Thoracic aorta endothelial cell (primary cell): ENCODE measurements around the gene SELPLG. TPM values are rescaled to one million over a fixed set of nuclear protein-coding genes. Genes with fewer than 3 reads are reported as not detected.

Source experiments
- small RNA-seq: library from RNA; depleted of rRNA; stranded (forward); fragments of <200 nt; gene quantifications from one replicate; pipeline ENCODE3, GENCODE V24; 2012
- total RNA-seq: library from RNA; depleted of rRNA; stranded (reverse); fragments of >200 nt; gene quantifications from 2 replicates; pipeline ENCODE4 v1.2.3, GENCODE V29; 2012

The SELPLG gene
- 0.22 and 0.27 TPM in 2 replicates for total RNA-seq

DNA sequence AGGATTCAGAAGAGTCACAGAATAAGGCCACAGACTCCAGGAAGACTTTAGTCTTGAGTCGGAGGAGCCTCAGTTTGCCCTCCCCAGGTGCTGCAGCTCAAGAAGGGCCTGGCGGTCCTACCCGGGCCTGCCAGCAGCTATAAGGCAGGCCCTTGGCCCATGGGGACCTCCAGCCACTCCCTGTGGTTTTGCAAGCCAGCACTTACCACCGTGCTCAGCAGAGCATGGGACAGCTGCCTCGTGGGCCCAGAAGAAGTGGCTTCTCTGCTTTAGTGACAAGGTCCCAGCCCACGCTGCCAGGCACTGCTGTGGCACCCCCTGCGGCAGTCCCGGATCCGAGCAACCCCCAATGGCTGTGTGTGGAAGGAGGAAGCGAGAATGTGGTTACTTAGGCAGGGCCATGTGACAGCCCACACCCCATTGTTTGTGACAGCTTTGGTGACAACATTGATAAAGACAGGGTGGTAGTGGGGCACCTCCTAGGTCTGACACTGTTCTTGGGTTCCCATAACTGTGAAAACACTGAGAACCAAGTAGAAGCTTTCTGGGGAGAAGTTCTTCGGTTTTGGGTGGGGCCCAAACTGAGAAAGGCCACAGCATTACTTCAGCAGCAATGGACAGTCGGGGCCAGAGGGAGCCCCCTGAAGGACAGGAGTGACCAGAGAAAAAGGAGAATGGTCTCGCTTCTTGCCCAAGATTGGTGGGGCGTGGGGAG lies at the start of gene SELPLG:
TSS of gene SELPLG (minus strand) at position 361 of the 715 bp plus-strand sequence. CDS start 9,587 bp downstream, outside the sequence.

GRCh38 chr12:108597559-108598471 lies 35.9 kb downstream of the SELPLG start, which contains the start of gene TMEM119:
TMEM119 (minus strand) TSS chr12:108598084; CDS start chr12:108592383, 5,701 bp downstream.

Small RNA genes lying within 50 kb of the gene (small RNA-seq; reads per million reads assigned to genes)
- gene RNU7-169P, result not detected

Other genes starting within 250 kb of the SELPLG start
- 5.4 and 6.5 TPM in 2 replicates for gene FICD, start 118.6 kb downstream of the SELPLG start, total RNA-seq
- 57.1 and 62.4 TPM in 2 replicates for gene SART3, start 72.7 kb downstream of the SELPLG start, total RNA-seq
- gene ISCU, start 71.3 kb downstream of the SELPLG start, total RNA-seq, result 79.5 and 97.2 TPM in 2 replicates
- gene TMEM119, start 35.8 kb downstream of the SELPLG start, total RNA-seq, result not detected in 2 replicates
- gene CORO1C, start 97.6 kb upstream of the SELPLG start, total RNA-seq, result 340 and 474 TPM in 2 replicates
- gene SSH1, start 223.7 kb upstream of the SELPLG start, total RNA-seq, result 23.4 and 28.8 TPM in 2 replicates
- not detected in 2 replicates for gene DAO, start 246.2 kb upstream of the SELPLG start, total RNA-seq